Eye (tissue), 1 donor: ENCODE data around the gene LCE2B.
A peak's percentile ranks its signal among the peaks of the same experiment; 100 is the strongest.
"Not testable (repeated sequence)": the region's sequence is repeated elsewhere in the genome, so short reads cannot be mapped to it uniquely, and the experiment has no call there.

Experiments
- DNase-seq: peaks from one replicate; pipeline ENCODE4 v3.0.0-alpha.2; 2015

LCE2B gene, protein sequence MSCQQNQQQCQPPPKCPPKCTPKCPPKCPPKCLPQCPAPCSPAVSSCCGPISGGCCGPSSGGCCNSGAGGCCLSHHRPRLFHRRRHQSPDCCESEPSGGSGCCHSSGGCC

GRCh38 chr1:152685823-152686222, at the start of gene LCE2B:
LCE2B (plus strand) TSS chr1:152686123; CDS start chr1:152686844, 721 bp downstream.
- DNase-seq = not testable (repeated sequence)

- no peak for DNase-seq
Observed at GRCh38 chr1:152640351-152640750, 45.6 kb upstream of the LCE2B start.

- DNase-seq = no peak
Observed at GRCh38 chr1:152643945-152644344, 42.0 kb upstream of the LCE2B start.

- DNase-seq = no peak
Observed at GRCh38 chr1:152645146-152645545, 40.8 kb upstream of the LCE2B start.

DNA sequence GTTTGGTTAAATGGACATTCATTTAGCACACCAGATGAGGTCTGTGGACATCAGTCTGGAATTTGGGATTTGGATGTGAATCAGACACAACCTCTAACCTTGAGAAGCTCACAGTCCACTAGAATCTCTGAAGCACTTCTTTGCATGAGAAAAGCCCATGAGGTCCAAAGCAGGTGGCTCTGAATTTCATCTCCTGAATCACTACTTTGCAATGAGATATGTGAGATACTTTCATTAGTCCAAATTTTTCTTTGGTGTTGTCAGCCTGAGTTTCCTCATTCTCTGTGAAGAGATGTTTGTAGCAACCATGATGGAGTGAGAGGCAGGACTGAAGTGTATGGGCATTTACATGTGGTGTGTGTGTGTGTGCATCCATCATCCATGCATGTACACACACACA, 39.3 kb upstream of the LCE2B start:
- no peak for DNase-seq

- peak; percentile 91 for DNase-seq
Observed at GRCh38 chr1:152654110-152654509, 31.8 kb upstream of the LCE2B start.

DNA sequence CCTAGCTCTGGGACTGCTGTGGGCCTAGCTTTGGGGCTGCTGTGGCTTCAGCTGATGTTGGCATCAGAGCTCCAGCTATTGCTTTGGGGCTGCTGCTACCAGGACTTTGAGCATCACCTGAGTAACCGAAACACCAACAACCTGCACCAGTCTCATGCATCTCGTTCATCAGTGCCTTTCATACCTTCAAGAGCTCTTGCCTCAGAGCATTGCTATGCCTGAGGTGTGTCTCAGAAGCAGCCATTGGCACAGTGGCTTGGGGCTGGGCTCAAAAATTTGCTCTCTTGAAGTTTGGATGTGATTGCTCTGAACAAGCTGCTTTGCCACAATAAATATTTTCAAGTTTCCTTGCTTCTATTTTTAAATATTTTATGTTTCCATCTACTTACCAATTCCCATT, 29.5 kb upstream of the LCE2B start:
- DNase-seq = no peak

DNA sequence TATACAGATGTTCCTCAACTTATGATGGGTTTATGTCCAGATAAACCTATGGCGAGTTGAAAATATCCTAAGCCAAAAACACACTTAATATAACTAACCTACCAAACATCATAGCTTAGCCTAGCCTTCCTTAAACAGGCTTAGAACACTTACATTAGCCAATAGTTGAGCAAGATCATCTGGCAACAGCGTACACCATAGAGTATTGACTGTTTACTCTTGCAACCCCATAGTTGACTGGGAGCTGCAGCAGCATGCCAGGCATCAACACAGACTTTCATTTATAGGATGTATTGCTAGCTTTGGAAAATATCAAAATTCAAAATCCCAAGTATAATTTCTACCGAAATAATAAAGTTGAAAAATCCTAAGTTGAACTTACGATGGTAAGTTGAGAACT, 28.2 kb upstream of the LCE2B start:
- no peak for DNase-seq

GRCh38 chr1:152658649-152659048, 27.3 kb upstream of the LCE2B start:
- DNase-seq = no peak

DNA sequence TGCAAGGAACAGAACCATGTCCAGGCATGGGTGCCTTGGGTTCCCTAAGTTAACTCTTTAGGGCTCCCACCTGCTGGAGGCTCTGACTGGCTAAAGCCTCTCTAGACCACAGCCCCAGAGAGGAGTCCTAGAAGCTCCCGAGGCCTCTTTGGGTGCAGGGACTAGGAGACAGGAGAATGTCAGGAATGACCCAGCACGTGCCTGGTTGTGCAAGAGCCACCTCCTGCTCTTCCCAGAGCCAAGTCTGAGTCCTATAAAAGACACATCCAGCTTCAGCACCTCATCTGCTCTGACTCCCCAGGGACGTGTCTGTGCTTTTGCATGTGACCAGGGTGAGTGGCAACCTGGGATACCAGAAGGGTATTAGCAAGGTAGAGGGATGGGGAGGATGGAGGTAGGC, 22.8 kb upstream of the LCE2B start, which contains the start of gene LCE2D:
TSS of gene LCE2D (plus strand) at position 283 of the 400 bp plus-strand sequence. CDS start 726 bp downstream, outside the sequence.
- DNase-seq = no peak

GRCh38 chr1:152666171-152666570, 19.8 kb upstream of the LCE2B start:
- DNase-seq = not testable (repeated sequence)

- DNase-seq = no peak
Observed at GRCh38 chr1:152667648-152668047, 18.3 kb upstream of the LCE2B start.

DNA sequence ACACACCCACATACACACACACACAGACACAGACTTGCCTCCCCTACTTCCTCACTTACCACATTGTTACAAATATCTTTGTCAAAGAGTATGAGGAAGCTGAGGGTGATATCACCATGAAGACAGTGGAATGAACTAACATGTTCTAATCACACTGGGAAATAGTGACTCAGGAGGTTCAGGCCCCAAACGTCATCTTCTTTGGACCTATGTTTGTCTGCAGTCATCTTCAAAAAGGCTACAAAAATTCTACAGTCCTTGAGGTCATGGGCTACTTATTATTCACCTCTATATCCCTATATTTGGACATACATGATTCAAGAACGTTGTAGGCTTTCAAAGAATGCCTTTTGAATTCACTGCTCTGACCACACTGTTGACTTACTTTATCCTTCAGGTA, 12.9 kb upstream of the LCE2B start:
- no peak for DNase-seq

DNA sequence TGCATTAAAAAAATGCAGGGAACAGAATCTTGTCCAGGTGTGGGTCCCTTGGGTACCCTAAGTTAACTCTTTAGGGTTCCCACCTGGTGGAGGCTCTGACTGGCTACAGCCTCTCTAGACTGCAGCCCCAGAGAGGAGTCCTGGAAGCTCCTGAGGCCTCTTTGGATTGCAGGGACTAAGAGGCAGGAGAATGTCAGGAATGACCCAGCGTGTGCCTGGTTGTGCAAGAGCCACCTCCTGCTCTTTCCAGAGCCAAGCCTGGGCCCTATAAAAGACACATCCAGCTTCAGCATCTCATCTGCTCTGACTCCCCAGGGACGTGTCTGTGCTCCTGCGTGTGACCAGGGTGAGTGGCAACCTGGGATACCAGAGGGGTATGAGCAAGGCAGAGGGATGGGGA, 10.9 kb upstream of the LCE2B start, which contains the start of gene LCE2C:
TSS of gene LCE2C (plus strand) at position 297 of the 400 bp plus-strand sequence. CDS start 737 bp downstream, outside the sequence.
- DNase-seq = not testable (repeated sequence)

GRCh38 chr1:152679459-152679858, 6.5 kb upstream of the LCE2B start:
- DNase-seq = no peak

GRCh38 chr1:152681616-152682015, 4.3 kb upstream of the LCE2B start:
- no peak for DNase-seq

- DNase-seq = no peak
Observed at GRCh38 chr1:152683846-152684245, 2.1 kb upstream of the LCE2B start.

DNA sequence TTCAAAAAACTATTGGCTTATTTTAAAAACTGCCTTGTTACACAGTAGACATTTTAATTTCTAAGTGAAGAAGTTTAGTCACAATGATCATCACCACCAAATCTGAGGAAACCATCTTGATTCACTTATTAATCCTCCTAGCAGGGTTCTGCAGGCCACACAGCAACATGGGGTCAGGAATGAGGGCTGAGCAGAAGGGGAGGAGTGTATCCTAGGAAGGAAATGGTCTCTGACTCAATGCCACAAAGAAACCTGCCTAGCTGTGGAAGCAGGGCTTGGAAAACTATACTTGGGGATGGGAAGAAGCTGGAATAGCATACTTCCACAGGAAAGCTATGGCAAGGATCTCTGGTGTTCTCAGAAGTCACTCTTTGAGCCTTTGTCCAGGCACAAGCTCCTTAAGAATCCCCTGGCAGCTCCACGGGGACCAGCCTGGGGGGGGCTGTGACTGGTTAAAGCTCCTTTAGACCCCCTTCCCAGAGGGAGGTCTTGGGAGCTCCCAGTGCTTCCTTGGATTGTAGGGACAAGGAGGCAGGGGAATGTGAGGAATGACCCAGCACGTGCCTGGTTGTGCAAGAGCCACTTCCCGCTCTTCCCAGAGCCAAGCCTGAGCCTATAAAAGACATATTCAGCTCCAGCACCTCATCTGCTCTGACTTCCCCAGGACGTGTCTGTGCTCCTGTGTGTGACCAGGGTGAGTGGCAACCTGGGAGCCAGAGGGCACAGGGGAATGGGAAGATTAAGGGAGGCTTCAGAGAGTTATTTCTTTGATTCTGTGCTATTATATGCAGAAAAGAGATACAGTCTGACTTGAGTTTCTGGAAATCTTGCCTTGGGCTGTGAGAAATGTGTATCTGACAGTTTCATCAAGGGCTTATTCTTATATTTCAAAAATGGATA, 12.0 kb downstream of the LCE2B start, which contains the start of gene LCE2A:
TSS of gene LCE2A (plus strand) at position 645 of the 900 bp plus-strand sequence. CDS start 557 bp downstream, outside the sequence.
- DNase-seq = no peak

DNA sequence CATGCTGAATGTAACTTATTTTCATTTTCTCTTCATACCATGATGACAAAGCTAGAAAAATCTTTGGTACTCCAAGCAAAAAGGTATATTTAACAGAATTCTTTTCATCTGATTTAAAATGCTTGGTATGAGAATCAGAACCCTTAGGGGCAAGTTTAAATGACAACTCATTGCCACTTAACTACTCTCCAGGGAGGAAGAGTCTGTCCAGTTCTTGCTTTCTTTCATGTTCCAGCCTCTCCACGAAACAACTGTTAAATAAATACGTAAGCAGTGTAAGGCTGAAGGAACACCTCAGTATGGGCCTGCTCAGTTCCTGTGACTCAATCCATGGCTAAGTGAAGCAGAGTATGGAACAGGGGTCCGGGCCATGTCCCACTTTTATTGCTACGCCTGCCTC, 13.8 kb downstream of the LCE2B start:
- DNase-seq = no peak

DNA sequence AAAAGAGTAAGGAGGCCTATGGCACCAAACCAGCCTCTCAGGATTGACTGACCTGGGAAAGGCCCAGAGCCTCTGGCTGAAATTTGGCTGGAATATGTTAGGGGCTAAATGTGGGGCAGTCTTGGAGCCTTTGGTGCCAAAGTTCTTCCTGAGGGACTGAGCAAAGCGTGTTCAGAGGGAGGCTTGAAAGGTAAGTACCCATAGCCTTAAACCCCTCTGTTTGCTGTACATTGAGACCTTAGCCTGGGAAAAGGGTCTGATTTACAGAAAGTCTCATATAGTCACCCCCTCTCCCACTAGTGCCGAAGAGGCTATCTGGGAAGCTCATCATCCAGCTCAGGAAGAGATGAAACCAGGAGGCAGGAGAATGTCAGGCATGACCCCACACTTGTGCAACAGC, 21.9 kb downstream of the LCE2B start, which contains the start of gene LCE4A:
TSS of gene LCE4A (plus strand) at position 301 of the 400 bp plus-strand sequence. CDS start 916 bp downstream, outside the sequence.
- no peak for DNase-seq

GRCh38 chr1:152718238-152718637, 32.3 kb downstream of the LCE2B start:
- DNase-seq = no peak

DNA sequence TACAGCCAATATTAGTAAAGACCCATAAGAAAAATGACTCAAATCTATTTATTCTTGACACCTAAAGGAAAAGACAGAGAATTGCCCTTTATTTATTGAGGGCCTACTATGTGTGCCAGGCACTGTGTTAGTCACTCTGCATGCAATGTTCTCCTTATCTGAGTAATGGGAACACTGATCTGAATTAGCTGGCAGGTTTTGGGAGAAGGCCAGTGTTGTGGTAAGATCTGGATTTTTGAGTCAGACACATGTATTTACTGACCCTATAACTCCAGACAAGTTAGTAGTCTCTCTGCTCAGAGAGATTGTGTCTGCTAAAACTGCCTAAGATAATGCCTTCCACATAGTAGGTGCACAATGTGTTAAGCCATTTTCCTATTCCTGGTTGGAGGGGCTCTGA, 39.3 kb downstream of the LCE2B start:
- no peak for DNase-seq

DNA sequence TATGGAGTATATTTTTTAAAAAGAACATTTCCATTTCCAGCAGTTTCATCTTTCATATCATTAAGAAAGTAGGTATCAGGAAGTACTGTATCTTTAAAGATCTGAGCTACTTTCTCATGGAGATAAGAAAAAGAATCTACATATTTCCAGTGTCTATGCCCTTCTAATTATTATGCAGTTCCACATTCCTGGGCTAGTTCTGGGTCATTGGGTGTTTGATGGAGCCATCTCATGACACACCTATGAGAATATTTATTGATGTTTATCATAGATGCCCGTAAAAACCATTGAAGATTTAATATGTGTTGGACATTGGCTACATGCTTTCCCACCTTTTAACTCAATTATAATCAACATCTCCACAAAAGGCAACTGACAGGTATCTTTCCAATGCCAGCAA, 43.1 kb downstream of the LCE2B start:
- DNase-seq = no peak

DNA sequence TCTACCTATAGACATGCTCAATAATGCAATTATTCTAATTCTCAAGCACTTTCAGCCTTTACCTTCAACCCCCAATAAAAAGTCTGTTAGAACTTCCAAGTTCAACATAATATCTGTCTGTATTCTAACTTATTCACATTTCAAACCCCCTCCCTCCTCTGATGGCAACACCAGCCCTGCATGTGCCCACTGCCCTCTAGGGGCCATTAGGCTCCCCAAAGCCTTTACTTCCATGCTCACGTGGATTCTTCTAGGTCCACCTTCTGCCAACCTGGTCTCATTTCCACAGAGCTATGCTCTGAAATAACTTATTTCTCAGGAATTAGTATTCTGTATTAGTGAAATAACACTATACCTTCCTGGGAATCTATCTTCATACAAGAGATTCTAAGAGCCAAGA, 49.7 kb downstream of the LCE2B start:
- DNase-seq = no peak
